Skeletal muscle tissue (tissue), 4 donors: ENCODE results near the gene FLCN. TPM values are rescaled to one million over a fixed set of nuclear protein-coding genes. Genes with fewer than 3 reads are reported as not detected.
"Not testable (repeated sequence)": the region's sequence is repeated elsewhere in the genome, so short reads cannot be mapped to it uniquely, and the experiment has no call there.

ENCODE experiments used
- H3K27ac ChIP-seq: one replicate; pipeline ENCODE4 v1.7.0; 2013; ENCODE audit warnings: mild to moderate bottlenecking, low read depth, low read length, inconsistent platforms
- H3K27me3 ChIP-seq, 3 donors: one replicate each; pipeline ENCODE4 v1.7.0; 2013; ENCODE audit warnings: low read length in 3 of 3; ENCODE audit not compliant: control insufficient read depth in 3 of 3, insufficient read depth in 3 of 3
- H3K36me3 ChIP-seq, 3 donors: one replicate each; pipeline ENCODE4 v1.7.0; 2013; ENCODE audit warnings: low read length in 3 of 3; ENCODE audit not compliant: control insufficient read depth in 3 of 3, insufficient read depth in 3 of 3
- H3K4me1 ChIP-seq, 3 donors: one replicate each; pipeline ENCODE4 v1.7.0; 2013; ENCODE audit warnings: low read length in 3 of 3, mild to moderate bottlenecking in 3 of 3; ENCODE audit not compliant: control insufficient read depth in 3 of 3, insufficient read depth in 3 of 3
- H3K4me3 ChIP-seq, 3 donors: one replicate each; pipeline ENCODE4 v1.7.0; 2013; ENCODE audit warnings: low read length in 3 of 3
- H3K9ac ChIP-seq, 3 donors: one replicate each; pipeline ENCODE4 v1.7.0; 2013; ENCODE audit warnings: low read length in 3 of 3, mild to moderate bottlenecking in 3 of 3, moderate library complexity in 2 of 3, low read depth in 1 of 3
- H3K9me3 ChIP-seq, 3 donors: one replicate each; pipeline ENCODE4 v1.7.0; 2013; ENCODE audit warnings: low read length in 3 of 3; ENCODE audit not compliant: control insufficient read depth in 3 of 3
- total RNA-seq: library from RNA; depleted of rRNA; stranded (reverse); fragments of >200 nt; gene quantifications from one replicate; pipeline ENCODE4 v1.2.3, GENCODE V29; 2014
- donor health status: Osteomylitis.

Gene FLCN
- total RNA-seq, 1 donor from 2014 or later, result 20.9 TPM

DNA sequence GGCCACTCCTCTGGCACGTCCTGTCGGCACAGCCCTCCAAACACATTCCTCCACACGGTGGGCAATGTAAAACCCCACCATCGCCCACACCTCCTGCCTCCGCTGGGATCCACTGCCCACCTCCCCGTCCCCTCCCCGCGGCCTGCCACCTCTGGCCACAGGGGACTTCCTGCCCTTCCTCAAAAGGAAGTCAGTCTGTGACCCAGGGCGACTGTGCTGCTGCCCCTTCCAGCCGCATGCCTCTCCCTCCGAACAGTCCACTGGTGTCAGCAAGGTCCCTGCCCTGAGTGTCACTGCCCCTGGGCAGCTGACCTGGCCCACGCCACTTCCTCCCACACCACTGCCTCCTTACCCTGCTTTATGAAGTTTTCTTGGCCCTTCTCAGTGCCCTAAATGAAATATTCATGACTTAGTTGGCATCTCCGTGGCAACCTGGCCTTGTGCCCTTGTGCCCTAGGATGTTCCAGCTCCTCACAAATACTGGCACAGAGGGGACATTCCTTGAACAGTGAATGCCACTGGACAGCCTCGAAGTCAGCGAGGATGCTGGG lies 32.9 kb downstream of the FLCN start:
- Histone ChIP-seq H3K36me3 (peaks cover 2 to 8% (median 3%) of the 10 kb centered on the region in 3 donors), H3K27ac (no peak overlapping the region), H3K9me3 (no peaks in the 10 kb centered on the region), H3K27me3 (no peaks in the 10 kb centered on the region), H3K9ac (peak overlapping the region in 1 of 3 donors; percentile 92), H3K4me3 (peak overlapping the region in 1 of 3 donors; percentile 82), H3K4me1 (peaks cover 27 to 37% (median 31%) of the 10 kb centered on the region in 3 donors)

DNA sequence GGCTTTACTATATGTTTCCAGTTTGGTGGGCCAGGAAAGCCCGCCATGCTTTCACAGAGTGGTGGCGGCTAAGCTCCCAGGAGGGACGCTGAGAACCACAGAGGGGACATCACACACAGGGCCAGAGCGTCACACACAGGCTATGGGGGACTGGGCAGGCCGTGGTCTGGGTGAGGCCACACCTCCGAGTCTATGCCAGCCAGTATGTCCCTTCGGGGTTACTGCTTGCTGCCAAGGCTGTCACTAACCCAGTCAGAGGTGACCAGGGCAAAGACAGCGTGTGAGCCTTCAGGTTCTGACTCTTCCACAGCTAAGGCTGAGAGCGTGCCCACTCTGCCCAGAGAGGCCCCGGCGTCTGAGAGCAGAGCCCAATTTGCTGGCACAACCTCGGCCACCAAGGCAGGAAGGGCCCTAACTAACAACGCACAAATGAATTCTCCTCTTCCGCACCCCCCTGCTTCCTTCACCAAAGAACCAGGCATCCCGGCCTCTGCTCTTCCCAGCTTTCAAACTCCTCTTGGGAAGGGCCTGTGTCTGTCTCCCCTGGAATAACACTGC lies 33.7 kb downstream of the FLCN start:
- no peaks in the 10 kb centered on the region for H3K9me3 ChIP-seq
- peaks cover 27 to 37% (median 31%) of the 10 kb centered on the region in 3 donors for H3K4me1 ChIP-seq
- H3K27ac ChIP-seq, result no peak overlapping the region
- H3K9ac ChIP-seq, result peak overlapping the region in 1 of 3 donors; percentile 33
- H3K36me3 ChIP-seq, result peaks cover 2 to 8% (median 3%) of the 10 kb centered on the region in 3 donors
- no peaks in the 10 kb centered on the region for H3K27me3 ChIP-seq
- no peak overlapping the region for H3K4me3 ChIP-seq

DNA sequence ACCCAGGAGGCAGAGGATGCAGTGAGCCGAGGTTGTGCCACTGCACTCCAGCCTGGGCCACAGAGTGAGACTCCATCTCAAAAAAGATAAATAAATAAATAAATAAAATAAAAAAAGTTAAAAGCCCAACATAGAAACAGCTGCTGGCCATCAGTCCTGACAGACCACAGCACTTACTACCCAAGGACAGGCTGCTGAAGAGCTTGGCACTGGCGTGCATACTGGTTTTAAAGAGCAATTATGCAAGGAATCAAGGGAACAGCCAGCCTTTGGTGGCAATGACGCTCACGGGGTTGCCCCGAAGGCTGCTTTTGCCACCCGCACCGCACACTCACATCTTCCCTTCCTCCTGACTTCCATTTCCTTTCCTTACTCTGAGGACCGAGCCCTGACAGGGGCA lies 35.1 kb downstream of the FLCN start:
- Histone ChIP-seq H3K9ac (no peak overlapping the region), H3K27ac (no peak overlapping the region), H3K4me1 (peaks cover 27 to 37% (median 31%) of the 10 kb centered on the region in 3 donors), H3K4me3 (no peak overlapping the region), H3K27me3 (no peaks in the 10 kb centered on the region), H3K36me3 (peaks cover 2 to 8% (median 3%) of the 10 kb centered on the region in 3 donors), H3K9me3 (no peaks in the 10 kb centered on the region)

DNA sequence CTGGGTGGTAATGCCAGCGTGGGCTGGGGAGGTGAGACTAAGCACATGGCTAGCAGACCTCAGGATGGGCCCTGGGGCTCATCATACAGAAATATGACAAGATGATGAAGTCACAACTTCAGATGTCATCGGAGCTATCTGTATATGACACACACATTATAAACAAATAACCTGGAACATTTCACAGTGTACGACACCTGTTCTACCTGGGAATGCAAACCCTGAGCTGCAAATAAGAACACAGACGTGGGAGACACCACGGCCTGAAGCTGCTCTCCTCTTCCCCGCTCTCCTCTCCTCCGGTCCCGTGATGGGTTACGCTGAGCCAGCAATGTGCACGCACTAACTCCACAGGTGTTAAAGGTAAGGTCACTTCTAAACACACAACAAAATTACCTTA lies 35.7 kb downstream of the FLCN start:
- H3K4me1 ChIP-seq, result peaks cover 26 to 34% (median 27%) of the 10 kb centered on the region in 3 donors
- no peak overlapping the region for H3K9ac ChIP-seq
- peaks cover 2 to 8% (median 3%) of the 10 kb centered on the region in 3 donors for H3K36me3 ChIP-seq
- H3K27me3 ChIP-seq, result no peaks in the 10 kb centered on the region
- no peaks in the 10 kb centered on the region for H3K9me3 ChIP-seq
- no peak overlapping the region for H3K4me3 ChIP-seq
- H3K27ac ChIP-seq, result no peak overlapping the region

DNA sequence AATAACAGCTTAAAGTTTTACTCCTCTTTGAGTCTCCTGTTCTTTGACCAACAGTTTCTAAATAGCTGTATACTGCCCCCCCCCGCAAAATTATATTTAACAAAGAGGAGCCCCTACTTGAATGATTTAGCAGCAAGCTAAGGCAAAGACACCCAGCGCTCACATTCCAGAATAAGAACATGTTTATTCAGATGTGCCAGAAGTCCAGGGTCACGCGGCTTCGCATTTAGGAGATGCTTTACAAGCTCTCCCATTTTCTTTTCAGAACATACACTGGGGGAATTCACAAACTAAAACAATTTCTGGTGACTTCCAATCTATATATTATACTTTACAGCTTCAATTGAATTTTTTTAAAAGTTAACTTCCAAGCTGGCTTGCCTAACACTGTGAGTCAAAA lies 36.1 kb downstream of the FLCN start:
- Histone ChIP-seq H3K27ac (no peak overlapping the region), H3K4me1 (peaks cover 21 to 31% (median 26%) of the 10 kb centered on the region in 3 donors), H3K27me3 (no peaks in the 10 kb centered on the region)

DNA sequence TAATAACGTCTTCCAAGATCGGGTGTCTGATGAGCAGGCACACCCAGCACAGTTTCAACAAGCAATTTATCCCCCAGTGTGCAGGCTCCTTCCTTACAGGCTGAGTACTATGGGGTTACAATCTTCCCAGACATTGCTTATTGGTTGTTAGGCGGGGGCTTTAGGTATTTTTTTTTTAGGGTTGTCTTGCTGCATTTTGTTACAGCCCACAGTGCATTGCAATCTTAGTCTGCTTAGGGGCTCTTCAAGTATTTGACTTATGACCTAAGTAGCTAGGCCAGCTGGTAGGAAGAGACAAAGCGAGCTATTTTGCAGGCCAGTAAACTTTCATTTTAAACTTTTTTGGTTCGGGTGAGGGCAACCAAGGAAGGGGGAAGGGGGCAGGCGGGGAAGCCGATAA lies 36.7 kb downstream of the FLCN start:
- no peak overlapping the region for H3K27ac ChIP-seq
- H3K4me1 ChIP-seq, result peaks cover 16 to 26% (median 21%) of the 10 kb centered on the region in 3 donors
- H3K27me3 ChIP-seq, result no peaks in the 10 kb centered on the region

More for the DNA sequence above, 36.1 kb downstream of the FLCN start:
- Histone ChIP-seq H3K36me3 (peaks cover 2 to 8% (median 3%) of the 10 kb centered on the region in 3 donors), H3K9me3 (no peaks in the 10 kb centered on the region), H3K4me3 (no peak overlapping the region), H3K9ac (no peak overlapping the region)

DNA sequence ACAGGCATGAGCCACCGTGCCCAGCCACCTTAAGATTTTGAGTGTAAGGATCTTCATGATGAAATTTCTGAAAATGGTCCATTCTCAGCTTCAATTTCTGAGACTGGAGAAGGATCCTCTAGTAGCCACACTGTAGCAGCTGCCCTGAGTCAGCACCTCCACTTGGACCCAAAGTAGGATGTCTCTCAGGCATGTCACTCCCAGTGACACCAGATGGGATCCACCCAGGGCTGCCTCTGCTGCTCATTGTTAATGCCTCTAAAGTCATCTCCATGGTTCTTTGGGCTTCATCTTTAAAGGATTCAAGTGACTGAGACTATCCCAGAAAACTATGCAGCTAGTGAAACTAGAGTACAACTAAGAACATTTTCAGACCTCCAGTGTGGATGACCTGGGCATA lies 38.7 kb downstream of the FLCN start:
- H3K9me3 ChIP-seq, result no peaks in the 10 kb centered on the region
- no peak overlapping the region for H3K4me3 ChIP-seq
- peaks cover 0 to 8% (median 6%) of the 10 kb centered on the region in 3 donors for H3K4me1 ChIP-seq
- H3K36me3 ChIP-seq, result peaks cover 2 to 8% (median 3%) of the 10 kb centered on the region in 3 donors
- H3K27ac ChIP-seq, result no peak overlapping the region
- H3K9ac ChIP-seq, result no peak overlapping the region
- no peaks in the 10 kb centered on the region for H3K27me3 ChIP-seq

More for the DNA sequence above, 36.7 kb downstream of the FLCN start:
- no peak overlapping the region for H3K9ac ChIP-seq
- peaks cover 2 to 8% (median 3%) of the 10 kb centered on the region in 3 donors for H3K36me3 ChIP-seq
- H3K4me3 ChIP-seq, result no peak overlapping the region
- no peaks in the 10 kb centered on the region for H3K9me3 ChIP-seq

DNA sequence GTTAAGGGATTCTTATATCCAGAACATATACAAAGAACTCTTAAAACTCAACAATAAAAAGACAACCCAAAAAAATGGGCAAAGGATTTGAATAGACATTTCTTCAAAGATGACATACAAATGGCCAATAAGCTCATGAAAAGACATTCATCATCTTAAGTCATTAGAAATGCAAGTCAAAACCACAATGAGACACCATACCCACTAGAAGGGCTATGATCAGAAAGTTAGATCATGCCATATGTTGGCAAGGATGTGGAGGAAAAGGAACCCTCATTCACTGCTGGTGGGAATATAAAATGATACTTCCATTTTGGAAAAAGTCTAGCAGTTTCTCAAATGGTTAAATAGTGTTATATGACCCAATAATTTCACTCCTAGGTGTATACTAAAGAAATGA lies 40.2 kb downstream of the FLCN start:
- Histone ChIP-seq H3K4me3 (no peak overlapping the region), H3K4me1 (peaks cover 4 to 11% (median 10%) of the 10 kb centered on the region in 3 donors), H3K36me3 (peaks cover 0 to 3% (median 2%) of the 10 kb centered on the region in 3 donors), H3K27ac (no peak overlapping the region), H3K9me3 (no peaks in the 10 kb centered on the region), H3K9ac (no peak overlapping the region), H3K27me3 (no peaks in the 10 kb centered on the region)

DNA sequence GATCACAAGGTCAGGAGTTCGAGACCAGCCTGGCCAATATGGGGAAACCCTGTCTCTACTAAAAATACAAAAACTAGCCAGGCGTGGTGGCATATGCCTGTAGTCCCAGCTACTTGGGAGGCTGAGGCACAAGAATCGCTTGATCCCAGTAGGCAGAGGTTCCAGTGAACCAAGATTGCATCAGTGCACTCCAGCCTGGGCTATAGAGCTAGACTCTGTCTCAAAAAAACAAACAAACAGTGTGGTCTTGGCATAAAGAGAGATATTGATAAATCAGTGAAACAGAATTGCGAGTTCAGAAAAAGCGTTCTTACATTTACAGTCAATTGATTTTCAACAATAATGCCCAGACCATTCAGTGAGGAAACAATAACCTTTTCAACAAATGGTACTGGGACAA lies 41.5 kb downstream of the FLCN start:
- not testable (repeated sequence) for H3K36me3 ChIP-seq, H3K27me3 ChIP-seq, H3K4me3 ChIP-seq, H3K9ac ChIP-seq, H3K9me3 ChIP-seq, H3K27ac ChIP-seq
- H3K4me1 ChIP-seq, result peaks cover 16 to 19% (median 17%) of the 10 kb centered on the region in 3 donors

DNA sequence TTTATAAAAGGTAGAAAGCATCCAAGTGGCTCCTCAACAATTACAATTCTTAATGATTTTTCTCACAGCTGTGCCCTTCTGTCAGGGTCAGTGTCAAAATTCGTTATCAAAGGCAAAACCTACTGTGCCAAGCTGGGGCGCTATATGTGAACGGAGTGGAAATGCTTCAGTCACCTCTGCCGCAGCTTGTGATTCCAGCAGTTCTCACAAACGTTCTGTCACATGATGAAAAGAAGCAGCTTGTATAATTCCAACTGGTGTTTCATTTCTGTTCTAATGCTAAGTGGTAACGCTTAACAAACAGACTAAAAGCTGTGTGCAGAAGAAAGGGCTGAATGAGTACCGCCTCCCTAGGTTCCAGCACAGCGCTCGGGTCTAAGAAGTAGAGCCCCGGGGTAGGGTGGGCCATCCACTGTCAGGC lies 45.0 kb downstream of the FLCN start:
- no peak overlapping the region for H3K4me3 ChIP-seq
- H3K9ac ChIP-seq, result peak overlapping the region in 1 of 3 donors; percentile 69
- peak overlapping the region; percentile 78 for H3K27ac ChIP-seq
- H3K9me3 ChIP-seq, result no peaks in the 10 kb centered on the region
- H3K36me3 ChIP-seq, result peaks cover 5 to 15% (median 10%) of the 10 kb centered on the region in 3 donors
- H3K4me1 ChIP-seq, result peaks cover 21 to 32% (median 25%) of the 10 kb centered on the region in 3 donors
- no peaks in the 10 kb centered on the region for H3K27me3 ChIP-seq
